HG03039 (cell line): ENCODE data around the gene FAM169A.
"Not testable (repeated sequence)": the region's sequence is repeated elsewhere in the genome, so short reads cannot be mapped to it uniquely, and the experiment has no call there.

ENCODE experiments used
- ATAC-seq: cut with Tn5 transposase; IDR thresholded peaks from one replicate; pipeline ENCODE4 v1.9.1; 2021; ENCODE audit warnings: mild to moderate bottlenecking, moderate library complexity; ENCODE audit not compliant: unreplicated experiment

FAM169A gene, protein sequence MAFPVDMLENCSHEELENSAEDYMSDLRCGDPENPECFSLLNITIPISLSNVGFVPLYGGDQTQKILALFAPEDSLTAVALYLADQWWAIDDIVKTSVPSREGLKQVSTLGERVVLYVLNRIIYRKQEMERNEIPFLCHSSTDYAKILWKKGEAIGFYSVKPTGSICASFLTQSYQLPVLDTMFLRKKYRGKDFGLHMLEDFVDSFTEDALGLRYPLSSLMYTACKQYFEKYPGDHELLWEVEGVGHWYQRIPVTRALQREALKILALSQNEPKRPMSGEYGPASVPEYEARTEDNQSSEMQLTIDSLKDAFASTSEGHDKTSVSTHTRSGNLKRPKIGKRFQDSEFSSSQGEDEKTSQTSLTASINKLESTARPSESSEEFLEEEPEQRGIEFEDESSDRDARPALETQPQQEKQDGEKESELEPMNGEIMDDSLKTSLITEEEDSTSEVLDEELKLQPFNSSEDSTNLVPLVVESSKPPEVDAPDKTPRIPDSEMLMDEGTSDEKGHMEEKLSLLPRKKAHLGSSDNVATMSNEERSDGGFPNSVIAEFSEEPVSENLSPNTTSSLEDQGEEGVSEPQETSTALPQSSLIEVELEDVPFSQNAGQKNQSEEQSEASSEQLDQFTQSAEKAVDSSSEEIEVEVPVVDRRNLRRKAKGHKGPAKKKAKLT

DNA sequence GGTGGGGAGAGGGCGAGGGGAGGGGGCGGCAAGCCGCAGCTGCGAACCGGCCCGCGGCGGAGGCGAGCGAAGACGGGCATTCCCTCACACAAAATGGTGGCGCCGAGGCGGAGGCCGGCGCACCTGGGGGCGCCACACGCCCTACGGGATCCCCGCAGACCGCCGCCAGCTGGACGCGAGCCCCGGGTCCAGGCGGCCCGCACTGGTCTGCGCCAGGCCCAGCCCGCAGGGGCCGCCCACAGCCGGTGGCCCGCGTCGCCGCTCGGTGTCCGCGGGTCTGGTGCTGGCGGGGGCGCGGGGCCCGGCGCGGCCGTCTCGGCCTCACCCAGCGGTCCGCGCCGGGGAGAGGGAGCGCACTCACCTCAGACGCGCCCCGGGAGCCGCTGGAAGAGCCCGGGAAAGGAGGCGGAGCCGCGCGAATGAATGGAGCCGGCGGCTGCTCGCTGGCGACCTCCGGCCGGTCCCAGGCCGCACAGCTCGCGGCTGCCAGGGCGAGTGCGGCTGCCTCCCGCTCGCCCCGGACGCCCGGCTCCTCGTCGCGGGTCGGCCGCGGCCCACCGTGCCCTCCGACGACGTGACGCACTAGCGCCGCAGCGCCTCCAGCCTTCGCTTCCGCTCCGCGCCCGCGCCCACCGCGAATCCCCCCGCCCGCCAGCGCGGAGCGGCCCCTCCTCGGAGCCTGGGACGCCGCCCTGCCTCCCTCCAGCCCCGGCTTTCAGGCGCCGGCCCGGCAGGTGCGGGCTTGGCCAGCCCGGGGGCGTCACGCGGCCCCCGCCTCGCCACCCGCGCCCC lies at the start of gene FAM169A:
TSS of gene FAM169A (minus strand) at position 584 of the 792 bp plus-strand sequence. CDS start 24,711 bp downstream, outside the sequence.
- ATAC-seq, result no peak

DNA sequence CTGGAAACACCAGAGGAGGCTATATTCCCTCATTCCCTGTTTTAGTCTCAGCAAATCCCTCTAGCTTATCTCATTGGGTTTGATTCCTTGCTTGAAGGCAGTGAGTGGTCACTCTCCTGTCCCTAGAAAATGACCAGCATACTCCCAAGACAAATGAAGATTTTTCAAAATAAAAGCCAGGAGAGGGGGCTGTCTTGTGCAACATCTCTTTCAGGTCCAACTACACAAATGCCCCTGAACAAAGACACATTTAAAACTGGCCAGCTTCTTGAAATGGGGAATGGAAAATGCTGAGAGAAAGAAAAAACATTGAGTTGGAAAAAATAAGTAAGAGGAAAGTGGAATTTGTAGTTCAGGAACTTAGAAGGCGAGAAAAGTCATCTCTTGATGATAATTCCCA lies 49.3 kb upstream of the FAM169A start:
- ATAC-seq, result no peak

DNA sequence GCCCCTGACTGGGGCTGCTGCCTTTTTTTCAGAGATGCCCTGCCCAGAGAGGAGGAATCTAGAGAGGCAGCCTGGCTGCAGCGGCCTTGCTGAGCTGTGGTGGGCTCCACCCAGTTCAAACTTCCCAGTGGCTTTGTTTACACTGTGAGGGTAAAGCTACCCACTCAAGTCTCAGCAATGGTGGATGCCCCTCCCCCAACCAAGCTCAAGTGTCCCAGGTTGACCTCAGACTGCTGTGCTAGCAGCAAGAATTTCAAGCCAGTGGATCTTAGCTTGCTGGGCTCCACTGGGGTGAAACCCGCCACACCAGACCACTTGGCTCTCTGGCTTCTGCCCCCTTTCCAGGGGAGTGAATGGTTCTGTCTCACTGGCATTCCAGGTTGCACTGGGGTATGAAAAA lies 45.2 kb upstream of the FAM169A start:
- not testable (repeated sequence) for ATAC-seq

DNA sequence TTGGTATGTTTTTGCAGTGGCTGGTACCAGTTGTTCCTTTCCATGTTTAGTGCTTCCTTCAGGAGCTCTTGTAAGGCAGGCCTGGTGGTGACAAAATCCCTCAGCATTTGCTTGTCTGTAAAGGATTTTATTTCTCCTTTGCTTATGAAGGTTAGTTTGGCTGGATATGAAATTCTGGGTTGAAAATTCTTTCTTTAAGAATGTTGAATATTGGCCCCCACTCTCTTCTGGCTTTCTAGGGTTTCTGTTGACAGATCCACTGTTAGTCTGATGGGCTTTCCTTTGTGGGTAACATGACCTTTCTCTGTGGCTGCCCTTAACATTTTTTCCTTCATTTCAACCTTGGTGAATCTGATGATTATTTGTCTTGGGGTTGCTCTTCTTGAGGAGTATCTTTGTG lies 43.7 kb upstream of the FAM169A start:
- not testable (repeated sequence) for ATAC-seq

DNA sequence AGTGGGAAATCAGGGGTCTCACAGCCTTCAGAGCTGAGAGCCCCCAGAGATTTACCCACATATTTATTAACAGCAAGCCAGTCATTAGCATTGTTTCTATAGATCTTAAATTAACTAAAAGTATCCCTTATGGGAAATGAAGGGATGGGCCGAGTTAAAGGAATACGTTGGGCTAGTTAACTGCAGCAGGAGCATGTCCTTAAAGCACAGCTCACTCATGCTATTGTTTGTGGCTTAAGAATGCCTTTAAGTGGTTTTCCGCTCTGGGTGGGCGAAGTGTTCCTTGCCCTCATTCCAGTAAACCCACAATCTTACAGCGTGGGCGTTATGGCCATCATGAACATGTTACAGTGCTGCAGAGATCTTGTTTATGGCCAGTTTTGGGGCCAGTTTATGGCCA lies 42.0 kb upstream of the FAM169A start:
- not testable (repeated sequence) for ATAC-seq

DNA sequence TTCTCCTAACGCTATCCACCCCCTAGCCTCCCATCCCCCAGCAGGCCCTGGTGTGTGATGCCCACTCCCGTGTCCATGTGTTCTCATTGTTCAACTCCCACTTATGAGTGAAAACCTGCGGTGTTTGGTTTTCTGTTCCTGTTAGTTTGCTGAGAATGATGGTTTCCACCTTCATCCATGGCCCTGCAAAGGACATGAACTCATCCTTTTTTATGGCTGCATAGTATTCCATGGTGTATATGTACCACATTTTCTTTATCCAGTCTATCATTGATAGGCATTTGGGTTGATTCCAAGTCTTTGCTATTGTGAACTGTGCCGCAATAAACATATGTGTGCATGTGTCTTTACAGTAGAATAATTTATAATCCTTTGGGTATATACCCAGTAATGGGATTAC lies 38.5 kb upstream of the FAM169A start:
- not testable (repeated sequence) for ATAC-seq

DNA sequence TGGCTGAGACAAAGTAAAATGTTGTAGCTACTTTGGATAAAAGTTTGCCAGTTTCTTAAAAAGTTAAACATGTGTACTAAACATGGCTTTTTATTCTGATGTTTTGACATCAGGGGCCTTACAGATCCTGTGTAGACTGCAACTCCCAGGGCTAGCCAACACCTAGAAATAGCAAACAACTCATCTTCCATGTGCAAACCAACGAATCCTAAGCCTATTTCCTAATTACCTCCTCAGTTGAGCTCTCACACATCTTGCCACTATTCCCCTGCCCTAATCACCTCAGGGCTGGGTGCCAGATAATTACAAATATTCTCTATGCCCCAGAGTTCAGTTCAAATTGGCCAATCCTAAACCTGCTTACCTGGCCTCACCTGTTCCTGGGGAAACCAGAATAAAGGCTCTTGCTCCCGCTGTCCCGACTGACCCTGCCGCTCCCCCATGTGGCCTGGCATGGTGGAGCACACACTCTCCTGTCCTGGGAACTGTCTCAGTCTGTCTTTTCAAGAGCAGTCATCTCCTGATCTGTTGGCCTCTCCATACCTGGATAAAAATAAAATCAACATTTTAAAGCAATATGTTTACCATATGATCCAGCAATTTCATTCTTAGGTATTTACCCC lies 37.1 kb upstream of the FAM169A start:
- peak; percentile 58 for ATAC-seq

DNA sequence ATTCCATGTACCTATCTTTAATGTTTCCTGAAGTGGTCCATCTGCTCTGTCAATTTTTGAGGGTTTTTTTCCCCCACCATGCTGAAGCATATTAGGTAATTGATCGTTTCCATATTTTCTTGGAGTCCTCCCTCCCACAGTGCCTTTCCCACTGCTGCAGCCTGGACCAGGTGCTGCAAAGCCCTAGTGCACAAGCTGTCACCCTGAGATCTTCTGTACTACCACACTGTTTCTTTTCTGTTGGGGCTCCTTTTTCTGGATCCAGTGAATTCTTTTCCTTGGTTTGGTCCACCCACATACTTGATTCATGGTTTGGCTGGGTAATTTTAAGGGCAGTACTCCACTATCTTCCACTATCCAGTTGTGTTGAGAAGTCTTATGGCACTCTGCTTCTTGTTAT lies 30.9 kb upstream of the FAM169A start:
- ATAC-seq, result no peak

DNA sequence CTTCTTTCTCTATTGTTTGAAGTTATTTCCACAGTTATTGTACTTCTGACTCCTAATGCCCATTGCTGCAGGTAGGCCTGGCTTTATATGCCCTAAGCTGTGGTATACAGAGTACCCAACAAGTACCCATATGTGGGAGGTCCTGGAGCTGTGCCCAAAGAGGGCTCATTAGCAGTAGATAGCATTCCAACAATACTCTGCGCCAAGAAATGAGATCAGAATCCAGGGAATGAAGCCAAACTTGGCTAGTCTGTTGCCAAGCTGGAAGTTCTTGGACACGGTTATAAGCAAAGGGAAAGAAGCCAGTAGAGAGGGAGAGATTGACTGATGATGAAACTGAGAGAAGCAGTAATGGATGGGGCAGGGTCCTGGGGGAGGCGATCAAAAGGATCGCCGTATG lies 29.7 kb upstream of the FAM169A start:
- no peak for ATAC-seq

DNA sequence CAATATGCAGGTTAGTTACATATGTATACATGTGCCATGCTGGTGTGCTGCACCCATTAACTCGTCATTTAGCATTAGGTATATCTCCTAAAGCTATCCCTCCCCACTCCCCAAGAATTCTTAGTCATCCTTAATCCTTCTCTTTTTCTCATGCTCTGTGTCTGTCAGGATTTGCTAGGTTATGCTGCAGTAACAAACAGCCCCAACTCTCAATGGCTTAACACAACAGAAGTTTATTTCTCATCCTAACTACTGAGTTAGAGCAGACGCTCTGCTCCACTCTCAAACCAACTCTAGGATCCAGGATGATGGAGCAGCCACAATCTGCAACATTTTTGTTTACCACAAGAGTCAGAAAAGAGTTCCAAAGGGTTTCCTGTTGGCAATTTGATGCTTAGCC lies 28.2 kb upstream of the FAM169A start:
- ATAC-seq, result no peak

DNA sequence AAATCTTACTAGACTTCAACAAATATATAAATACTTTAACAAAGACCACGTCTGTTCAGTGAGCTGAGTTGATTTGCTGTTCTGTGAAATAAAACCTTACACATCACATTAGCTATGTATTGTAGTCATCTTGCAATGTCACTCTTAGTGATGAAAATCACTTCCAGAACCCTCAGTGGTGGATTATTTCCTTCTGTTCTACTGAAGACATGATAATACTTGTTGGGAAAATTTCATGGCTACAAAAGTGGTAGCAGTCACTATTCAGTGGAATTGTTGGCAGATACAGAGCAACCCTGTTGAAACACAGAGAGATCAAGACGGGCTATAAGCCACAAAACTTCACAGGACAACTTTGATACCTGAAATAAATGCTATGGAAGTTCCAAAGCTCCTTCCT lies 26.7 kb upstream of the FAM169A start:
- ATAC-seq, result no peak

DNA sequence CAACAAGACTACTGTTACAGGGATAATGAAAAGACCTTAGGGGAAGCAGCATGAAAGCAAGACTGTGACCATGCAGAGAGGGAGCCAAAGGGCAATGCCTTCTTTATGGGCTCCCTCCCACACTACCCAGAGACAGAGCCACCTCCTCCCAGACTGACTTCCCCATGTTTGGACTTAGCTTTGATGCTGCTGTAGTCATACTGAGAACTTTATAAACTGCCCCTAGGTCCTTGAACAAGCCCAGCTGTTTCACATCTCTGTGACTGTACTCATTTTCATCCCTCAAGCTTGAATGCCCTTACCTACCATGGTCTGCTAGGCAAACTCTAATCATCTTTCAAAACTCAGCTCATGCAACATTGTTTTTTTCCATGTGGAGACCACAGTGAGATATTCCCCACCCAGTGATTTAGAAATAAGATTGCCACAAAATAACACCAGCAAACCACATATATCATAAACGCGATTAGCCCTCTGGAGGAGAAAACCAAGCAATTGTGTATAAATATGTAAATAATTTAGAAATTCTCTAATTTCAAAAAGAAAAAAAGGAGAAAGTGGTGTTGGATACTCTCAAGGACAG lies 23.4 kb upstream of the FAM169A start:
- no peak for ATAC-seq

DNA sequence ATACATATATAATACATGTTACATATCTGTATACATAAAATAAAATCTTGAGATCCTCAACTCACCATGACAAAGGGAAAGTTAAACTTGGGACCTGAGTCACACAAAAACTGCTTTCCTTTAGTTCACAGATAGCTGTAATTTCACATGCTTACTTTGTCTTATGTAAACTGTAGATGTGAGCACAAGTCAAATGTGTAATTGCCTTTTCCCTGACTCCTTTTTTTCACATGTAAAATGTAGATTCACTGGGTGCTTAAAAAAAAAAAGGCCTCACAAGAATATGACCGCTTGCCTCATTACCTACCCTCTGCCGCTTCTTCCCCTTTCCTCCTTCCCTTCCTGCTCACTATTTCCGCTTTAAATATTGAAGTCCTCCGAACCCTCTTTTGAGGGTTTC lies 21.9 kb upstream of the FAM169A start:
- no peak for ATAC-seq

DNA sequence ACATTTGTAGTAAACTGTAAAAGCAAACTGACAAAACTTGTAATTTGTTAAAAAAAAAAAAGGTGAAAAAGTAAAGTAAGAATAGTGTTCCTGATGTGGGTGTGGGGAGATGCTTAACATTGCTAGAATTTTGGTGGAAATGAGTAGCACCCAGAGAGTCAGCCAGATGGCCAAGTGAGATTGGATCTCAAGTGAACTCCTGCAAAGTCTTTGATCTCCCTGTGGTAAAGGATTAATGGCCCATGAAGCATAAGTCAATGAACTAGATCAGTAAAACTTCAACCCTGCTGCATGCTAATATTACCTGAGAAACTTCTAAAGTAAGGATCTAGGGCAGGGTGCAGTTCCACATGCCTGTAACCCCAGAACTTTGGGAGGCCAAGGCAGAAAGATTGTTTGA lies 19.0 kb upstream of the FAM169A start:
- ATAC-seq, result no peak

DNA sequence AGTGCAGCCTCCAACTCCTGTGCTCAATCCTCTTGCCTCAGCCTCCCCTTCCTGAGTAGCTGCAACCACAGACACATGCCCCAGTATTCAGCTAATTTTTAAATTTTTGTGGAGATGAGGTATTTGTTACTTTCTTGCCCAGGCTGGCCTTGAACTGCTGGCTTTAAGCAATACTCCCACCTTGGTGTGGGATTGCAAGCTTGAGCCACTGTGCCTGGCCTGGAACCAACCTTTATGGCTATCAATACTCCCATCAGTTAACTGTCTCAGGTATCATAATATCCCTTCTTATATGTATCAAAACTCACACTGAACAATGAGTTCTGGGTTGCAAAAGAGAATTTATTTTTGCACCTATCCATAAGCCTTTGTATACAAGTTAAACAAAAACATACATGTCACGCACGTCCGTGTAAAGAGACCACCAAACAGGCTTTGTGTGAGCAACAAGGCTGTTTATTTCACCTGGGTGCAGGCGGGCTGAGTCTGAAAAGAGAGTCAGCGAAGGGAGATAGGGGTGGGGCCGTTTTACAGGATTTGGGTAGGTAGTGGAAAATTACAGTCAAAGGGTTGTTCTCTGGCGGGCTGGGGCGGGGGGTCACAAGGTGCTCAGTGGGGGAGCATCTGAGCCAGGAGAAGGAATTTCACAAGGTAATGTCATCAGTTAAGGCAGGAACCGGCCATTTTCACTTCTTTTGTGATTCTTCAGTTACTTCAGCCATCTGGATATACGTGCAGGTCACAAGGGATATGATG lies 16.4 kb upstream of the FAM169A start:
- ATAC-seq, result not testable (repeated sequence)

DNA sequence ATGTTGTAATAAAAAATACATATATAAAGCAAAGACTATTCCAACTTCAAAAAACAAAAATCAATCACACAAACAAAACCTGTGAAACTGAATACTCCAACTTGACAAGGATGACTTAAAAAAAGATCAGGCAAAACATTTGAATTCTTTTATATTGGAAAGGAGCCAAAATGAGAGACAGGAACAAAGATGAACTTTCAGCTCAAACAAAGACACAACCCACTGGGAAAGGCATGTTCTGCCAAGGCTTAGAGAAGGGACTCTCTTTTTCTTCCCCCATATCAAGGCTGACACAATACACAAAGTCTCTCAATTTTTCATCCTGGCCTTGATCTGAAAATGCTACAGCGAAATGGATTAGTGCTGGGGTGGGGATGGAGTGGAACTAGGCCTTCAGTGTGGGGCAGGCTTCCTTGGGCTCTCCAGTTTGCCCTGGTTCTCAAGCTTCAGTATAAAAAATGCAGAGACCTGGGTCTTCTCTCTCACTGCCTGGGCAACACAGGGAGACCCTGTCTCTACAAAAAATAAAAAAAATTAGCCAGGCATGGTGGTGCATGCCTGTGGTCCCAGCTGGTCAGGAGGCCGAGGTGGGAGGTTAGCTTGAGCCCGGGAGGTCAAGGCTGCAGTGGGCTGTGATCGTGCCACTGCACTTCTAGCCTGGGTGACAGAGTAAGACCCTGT lies 11.6 kb upstream of the FAM169A start:
- ATAC-seq, result no peak

DNA sequence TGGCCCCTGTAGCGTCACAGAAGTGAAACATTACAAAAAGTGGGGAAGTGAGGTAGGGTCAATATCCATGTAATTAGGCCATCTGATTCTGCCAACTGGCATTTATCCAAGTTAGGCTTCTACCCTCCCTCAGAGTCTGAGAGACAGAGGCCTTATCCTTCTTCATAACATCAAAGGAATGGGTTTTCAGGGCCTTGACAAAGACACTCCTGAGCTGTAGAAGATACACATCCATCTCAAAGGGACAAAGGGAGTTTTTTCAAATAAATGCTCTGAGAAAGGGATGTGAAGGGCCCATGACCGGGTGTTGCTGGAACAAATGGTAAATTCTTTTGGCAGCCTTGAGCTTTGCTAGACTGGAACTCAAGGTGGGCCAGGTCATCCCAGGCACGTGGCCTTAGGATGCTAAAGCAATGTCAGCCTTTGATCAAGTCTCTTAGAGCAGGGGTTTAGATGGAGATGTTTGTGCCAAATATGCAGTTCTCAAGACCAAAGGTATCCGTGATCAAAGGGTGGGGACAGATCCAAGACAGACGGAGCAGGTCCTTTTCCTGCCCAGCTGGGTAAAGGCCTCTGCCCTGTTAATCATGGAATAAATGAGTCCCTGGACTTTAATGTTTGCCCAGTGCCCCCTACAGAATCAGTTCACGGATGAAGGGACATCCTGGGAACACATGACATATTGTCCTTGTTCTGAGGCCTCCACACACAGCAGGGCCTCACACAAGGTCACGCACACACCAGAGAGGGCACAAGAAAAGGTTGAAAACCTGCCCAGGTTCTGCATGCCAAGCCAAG lies 10.0 kb upstream of the FAM169A start:
- no peak for ATAC-seq

DNA sequence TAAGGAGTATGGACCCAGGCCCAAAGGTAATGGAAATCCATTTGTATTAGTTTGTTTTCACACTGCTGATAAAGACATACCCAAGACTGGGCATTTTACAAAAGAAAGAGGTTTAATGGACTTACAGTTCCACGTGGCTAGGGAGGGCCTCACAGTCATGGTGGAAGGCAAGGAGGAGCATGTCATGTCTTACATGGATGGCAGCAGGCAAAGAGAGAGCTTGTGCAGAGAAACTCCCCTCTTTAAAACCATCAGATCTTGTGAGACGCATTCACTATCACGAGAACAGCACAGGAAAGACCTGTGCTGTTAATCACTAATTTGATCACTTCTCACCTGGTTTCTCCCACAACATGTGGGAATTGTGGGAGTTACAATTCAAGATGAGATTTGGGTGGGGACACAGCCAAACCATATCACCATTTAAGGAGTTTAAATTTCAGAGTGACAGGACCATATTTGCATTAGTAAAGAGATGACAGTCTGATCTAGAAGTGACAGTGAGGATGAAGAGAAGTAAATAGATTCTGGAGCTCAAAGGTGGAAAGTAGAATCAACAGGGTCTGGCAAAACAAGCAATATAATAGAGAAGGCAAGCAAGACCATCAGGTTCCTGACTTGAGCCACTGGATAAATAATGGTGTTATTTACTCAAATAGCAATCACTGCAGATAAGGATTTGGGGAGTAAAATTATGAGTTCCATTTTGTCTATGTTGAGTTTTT lies 7.5 kb upstream of the FAM169A start:
- ATAC-seq, result no peak
